Activated CD4-positive, alpha-beta T cell treated with anti-CD3 and anti-CD28 coated beads for 1 hour (primary cell): ENCODE results near the gene SUPT4H1.
"Not testable (repeated sequence)": the region's sequence is repeated elsewhere in the genome, so short reads cannot be mapped to it uniquely, and the experiment has no call there.

Experiments
- DNase-seq: peaks from one replicate; pipeline ENCODE4 v3.0.0-alpha.2; 2020

Gene SUPT4H1

DNA sequence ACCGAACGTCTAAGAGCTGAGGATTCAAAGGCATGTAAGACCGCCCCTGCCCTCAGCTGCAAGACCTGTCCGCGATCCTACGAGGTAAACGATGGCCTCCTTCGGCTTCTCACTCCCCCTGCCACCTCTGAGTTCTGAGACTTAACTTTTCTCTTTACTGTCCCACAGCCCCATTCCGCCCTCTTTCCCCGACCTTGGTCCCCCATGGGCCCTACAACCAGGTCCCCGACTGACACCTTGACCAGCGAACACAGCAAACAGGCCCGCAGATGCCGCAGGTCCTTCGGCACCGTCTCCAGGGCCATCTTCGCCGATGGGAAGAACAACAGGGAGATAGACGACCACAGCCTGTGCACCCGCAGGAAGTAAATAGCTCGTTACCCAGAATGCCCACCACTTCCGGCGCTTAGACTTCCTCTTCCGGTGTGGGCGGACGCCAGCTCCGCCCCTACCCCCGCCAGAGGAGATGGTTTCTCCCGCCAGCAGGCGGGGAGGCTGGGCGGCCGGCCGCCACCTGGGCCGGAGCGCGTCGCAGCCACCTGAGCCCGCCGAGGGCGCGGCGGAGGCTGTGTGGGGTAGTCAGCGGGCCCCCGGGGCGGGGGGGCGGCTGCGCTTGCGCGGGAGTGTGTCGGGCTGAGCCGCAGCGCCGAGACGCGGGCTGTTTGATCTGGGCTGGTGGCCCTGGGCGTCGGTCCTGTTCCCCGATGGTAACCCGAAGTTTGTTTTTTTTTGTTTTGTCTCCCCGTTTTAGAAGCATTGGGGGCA, at the start of gene SUPT4H1:
TSS of gene SUPT4H1 (minus strand) at position 371 of the 765 bp plus-strand sequence. CDS start at position 305, 66 bp downstream.
- DNase-seq: peak; percentile 85

DNA sequence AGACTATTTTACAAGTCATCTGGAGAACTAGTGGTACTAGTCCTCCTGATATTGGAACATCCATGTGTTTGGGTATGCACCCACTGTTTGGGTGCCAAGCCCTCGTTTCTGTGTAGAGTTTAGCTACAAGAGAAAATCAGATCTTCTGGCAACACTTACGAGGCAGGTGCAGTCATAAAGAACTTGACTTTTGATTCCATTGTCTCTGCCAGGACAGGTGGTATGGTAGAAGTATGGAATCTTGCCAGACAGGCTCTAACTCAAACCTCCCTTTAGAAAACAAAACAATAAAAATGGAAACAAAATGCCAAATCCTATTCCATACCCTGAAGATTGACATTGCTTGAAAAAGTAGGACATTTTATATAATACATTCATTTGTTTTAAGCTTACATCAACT, 49.3 kb upstream of the SUPT4H1 start:
- DNase-seq: no peak

DNA sequence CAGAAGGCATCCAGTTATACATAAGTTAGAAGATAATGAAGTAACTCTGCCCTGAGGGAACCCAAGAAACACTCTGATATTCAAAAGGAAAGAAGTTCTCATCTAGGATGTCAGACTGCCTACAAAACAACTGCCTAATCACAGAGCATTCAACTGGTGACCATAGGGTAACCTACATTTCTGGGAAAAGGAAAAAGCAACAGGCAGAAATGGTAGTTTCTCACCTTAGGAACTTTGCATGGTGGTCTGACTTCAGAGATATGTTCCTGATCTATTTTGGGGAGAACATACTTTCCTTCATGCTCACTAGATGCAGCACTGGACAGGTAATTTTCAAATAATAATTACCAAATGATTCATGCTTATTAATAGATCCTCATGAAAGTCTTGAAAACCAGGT, 48.8 kb upstream of the SUPT4H1 start:
- DNase-seq: no peak

DNA sequence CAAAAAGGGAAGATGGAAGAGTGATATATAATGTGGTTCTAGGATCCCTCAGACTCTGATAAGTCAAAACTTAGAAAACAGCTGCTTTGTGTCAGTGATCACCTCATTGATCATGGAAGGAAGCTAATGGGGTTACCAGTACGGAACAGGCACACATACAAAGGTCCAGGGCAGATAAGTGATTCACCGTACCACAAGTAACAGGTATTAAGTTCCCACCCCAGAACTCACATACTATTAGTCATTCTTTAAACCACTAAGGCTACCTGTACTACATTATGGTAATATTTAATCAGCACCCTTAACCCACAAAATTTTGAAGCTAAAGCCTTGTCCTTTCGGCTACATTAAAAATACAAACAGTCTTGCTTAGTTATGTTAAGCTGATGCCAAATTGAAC, 48.0 kb upstream of the SUPT4H1 start:
- DNase-seq: no peak

DNA sequence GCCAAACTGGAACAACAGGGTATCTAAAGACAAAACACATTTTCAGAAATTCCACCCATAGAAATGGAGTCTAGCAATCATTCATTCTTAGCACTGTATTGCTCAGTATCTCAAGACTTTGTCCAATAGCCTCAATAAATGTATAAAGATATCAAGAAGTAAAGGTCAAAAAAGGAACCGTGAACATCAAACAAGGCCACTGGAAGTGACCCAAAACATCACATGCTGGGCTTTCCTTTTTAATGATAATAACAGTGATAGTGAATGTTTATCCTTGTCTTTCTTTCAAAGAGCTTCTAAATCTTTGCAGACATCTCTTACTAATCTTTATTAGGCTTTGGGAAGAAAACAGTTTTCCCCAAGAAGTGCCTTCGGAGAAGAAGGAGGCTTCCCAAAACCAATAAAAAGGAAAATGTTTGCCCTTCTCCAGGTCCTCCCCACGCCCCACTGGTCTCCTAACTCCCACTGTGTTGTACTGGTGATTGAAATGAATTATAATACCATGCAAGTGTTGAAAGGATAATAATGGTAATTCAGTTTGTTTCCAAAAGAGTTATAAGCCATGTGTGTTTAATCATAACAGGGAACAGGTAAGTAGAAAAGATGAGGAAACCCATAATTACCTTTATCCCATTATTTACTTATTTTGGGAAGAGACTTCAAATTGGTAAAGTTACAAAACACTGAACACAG, 46.7 kb upstream of the SUPT4H1 start:
- DNase-seq: no peak

DNA sequence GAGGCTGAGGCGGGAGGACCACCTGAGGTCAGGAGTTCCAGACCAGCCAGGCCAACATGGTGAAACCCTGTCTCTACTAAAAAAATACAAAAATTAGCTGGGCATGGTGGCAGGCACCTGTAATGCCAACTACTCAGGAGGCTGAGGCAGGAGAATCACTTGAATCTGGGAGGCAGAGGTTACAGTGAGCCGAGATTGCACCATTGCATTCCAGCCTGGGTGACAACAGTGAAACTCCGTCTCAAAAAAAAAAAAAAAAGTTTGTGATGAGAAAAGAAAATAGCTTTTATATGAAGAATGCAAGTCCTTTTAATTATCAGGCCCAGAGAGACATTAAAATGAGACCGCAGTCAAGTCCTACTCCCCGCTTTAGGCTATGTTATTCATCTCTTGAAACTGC, 45.4 kb upstream of the SUPT4H1 start:
- not testable (repeated sequence) for DNase-seq

DNA sequence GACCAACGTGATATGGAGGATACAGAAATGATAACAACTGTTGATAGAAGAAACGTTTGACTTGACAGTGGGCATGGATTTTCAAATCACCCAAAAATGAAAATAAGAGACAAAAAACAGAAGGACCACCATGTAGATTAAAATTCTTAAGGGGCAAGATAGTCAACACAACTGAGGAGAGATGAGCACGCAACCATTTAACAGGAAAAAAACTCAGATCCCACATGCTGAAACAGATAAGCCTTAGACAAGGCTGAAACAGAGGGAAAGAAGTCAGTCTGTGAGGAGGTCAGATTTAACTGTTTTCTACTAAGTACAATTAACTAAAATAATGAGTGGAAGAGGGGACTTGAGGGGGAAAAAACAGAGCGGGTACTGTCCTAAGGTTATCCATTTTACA, 44.2 kb upstream of the SUPT4H1 start:
- no peak for DNase-seq

DNA sequence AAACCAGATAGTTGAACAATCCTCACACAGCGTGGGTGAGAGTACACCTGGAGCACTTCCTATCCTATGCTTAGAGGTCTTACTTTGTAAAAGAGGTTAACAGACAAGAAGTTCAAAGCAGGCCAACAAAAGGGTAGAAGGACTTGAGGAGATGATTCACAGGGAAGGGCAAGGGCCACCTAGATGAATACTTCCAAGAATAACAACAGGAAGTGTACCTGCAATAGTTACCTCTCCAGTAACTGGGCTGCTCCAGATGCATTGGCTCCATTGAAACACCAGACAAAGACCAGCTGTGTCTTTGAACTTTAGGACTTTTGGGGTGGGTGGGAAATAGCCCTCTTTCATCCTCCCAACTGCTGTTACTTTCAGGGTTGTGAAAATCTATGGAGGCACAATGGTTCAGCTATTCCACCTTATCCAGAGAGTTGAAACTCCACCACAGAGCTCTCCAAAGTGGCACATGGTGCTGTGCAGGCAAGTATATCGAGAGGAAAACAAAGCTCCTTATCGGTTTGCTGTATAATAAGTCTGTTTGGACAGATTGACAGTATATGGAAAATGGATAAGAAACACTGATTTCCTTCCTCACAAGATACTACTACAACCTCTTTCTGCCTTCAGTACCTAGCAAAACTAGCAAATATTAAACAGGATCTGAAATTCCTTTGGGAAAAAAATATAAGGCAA, 42.7 kb upstream of the SUPT4H1 start:
- DNase-seq: no peak

DNA sequence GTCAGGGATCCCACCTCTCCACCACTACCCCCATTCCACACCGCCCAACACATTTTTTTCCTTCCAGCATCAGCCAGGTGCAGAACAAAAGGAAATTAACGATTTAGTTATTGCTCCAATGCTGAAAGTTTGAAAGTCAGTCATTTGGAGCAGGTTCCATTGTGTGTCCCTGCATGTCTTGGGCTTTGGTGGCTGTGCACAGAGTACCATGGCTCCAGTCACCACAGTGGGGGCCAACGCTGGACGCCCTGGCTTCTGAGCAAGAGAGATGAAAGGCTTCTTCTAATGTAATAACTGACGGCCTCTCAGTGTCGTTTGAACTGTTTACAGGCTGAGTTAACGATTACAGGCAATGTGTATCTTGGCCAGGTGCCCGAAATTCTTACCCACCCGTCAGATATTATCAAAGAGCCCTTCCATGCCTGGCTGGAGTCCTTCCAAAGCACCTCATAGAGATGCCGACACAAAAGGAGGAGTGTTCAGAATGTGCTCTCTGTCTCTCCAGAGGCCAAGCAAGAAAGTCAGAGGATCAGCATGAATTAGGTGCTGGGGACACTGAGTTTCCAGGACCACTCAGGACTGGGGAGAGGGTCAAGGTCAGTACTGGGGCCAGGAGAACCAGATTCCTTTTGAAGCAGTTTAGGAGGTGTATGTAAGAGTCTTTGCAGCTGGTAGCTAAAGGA, 39.4 kb upstream of the SUPT4H1 start:
- no peak for DNase-seq

DNA sequence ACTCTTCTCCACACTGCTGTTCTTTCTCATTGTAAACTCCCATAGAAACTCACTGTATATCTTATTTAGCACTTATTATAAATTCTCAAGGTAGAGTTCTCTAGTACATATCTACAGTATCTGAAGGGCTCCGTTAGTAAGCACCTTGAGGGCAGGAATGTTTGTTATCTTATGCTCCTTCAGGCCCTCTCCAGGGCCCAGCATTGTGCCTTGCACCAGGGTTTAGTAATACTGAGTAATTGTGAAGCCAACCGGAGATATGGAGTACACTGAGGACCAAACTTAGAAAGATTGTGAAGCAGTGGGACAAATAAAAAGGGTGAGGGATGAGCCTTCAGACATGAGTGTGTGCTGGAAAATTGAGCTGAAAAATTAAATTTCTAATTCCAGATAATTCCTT, 38.9 kb upstream of the SUPT4H1 start:
- DNase-seq: no peak

DNA sequence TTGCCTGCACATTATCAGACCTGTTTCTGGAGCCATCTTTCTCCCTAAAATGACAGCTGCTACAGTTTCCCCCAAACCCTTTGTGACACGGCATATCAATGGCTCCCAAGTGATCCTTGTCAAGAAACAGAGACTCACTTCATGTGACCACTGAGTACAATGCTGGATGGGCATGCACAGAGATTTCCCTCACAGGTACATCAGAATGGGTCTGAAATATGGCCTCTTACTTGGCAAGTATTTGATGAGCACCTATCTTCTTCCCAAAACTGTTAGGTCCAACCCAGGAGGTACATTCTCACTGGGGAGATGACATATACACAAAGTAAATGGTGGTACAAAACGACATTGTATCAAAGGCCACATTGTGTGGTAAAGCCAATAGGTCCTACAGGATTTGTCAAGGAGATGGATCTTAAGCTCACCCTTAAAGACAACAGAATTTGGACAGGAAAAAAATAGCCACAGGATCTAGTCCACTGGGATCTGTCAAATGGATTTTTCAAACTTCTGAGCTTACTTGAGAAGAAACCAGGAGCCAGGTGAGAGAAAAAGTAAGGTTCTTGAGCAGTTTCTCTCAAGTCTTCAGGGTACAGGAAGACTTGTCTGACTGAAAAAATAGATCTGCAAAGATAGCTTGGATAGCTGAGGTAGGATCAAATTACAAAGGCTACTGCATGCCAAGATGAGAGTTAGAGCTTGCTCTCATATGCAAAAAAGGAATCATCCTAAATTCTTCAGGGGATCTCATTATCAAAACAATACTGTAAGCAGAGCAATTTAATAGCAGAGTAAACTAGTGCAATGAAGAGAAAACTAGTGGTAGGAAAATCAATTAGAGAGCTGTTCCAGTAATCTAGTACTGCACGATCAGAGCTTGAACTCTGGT, 36.5 kb upstream of the SUPT4H1 start:
- DNase-seq: no peak

DNA sequence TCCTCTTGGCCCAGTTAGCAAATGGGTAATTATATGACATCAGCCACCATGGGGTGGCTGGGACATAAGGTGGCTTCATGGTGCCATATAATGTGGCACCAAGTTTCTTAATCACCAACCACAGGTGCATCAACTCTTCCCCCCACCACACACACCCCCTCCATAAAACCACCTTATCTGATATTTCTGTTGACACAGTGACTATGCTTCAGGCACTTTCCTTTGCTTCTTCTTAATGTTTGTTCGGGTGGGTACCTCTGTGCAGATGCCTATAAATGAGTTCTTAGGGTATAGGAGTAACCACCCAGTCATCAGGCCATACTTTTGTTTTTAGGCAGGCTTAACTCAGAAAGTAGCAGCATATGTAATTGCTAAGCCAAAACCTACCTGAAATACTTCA, 35.8 kb upstream of the SUPT4H1 start:
- no peak for DNase-seq

DNA sequence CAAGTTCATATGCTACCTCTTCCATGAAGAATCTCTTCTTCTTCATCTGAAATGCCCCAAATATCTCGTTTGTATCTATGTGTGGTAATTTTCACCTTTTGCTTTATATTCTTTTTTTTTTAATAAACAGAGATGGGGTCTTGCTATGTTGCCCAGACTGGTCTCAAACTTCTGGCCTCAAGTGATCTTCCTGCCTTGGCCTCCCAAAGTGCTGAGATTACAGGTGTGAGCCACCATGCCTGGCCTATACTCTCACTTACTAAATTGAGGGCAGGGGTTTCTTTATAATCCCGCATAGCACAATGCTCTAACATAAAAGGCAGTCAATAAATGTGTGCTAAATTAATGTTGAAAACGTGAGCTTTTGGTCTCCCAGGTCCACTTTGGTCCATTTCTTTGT, 34.7 kb upstream of the SUPT4H1 start:
- DNase-seq: no peak

DNA sequence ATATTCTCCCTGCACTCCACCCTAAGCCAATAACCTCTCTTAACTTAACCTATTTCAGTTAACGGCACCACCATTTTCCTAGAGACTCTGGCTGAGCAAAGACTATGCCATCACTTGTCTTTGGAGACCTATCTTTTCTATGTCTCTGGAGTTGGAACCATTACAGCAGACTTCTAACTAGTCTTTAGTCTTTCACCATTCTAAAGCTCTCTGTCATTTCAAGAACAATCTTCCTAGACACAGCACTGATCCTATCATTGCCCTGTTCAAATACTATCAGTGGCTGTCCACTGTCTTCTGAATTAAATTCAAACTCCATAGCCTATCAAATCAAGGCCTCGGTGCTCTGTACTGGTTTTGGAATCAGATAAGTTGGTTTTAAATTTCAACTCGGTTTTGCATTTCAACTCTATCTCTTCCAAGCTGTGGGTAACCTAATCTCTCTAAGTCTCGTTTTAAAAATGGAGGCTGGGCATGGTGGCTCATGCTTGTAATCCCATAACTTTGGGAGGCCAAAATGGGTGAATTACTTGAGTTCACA, 33.4 kb upstream of the SUPT4H1 start:
- no peak for DNase-seq

DNA sequence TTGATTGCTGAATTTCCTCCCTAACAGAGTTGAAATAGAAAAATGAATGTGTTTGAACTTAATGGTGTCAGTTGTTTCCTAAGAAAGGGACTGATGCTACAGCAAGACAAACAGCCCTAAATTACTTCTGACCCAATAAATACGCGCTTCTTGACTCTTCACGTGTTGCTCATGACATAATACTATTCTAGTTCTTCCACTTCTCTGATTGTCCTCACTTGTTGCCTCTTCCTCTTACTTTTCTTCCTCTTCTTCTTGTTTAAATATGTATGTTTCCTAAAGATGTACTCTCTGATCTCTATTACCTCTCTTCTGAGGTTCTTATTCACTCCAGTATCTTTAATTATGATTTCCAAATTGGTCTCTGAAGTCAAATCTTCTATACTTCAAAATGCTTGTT, 32.9 kb upstream of the SUPT4H1 start:
- no peak for DNase-seq

DNA sequence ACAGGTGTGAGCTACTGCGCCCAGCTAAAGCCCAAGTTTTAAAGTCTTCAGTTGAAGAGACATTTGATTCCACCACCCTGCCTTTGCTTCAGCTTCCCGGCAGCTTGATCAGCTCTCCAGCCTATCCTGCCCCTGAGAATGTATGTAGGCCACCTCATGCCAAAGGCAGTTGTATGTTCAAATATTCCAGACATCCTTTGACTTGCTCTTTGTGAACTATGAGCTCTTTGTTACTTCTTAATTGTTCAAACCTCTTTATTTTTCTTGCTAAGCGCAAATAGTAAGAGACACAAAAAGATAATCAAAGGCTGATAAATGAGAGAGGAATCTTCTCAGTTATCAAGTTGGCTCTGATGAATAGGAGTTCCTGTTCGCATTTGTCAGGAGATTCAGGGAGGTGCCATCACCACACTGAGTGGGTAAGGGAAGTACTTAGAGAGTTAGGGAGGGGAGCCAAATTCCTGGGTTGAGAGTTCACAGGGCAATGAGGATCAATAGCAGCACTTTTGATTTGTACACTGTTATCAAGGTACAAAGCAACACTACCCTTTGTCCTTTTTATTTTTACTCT, 32.0 kb upstream of the SUPT4H1 start:
- DNase-seq: no peak

DNA sequence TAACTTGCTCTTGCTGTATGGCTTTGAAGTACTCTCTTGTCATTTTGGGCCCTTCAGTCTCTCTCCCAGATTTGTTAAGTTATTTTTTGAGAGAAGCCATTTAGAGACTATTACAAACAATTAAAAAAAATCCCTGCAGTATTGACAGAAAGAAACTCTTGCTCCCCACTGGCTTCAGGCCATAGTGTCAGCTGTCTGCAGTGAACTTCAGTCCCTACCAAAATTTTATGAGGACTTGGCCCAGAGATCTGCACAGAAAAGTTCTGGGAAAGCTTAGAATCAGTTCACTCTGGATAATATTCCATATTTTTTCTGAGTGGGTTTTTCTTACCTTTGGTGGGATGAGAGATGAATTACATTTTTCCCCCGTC, 30.9 kb upstream of the SUPT4H1 start:
- no peak for DNase-seq

DNA sequence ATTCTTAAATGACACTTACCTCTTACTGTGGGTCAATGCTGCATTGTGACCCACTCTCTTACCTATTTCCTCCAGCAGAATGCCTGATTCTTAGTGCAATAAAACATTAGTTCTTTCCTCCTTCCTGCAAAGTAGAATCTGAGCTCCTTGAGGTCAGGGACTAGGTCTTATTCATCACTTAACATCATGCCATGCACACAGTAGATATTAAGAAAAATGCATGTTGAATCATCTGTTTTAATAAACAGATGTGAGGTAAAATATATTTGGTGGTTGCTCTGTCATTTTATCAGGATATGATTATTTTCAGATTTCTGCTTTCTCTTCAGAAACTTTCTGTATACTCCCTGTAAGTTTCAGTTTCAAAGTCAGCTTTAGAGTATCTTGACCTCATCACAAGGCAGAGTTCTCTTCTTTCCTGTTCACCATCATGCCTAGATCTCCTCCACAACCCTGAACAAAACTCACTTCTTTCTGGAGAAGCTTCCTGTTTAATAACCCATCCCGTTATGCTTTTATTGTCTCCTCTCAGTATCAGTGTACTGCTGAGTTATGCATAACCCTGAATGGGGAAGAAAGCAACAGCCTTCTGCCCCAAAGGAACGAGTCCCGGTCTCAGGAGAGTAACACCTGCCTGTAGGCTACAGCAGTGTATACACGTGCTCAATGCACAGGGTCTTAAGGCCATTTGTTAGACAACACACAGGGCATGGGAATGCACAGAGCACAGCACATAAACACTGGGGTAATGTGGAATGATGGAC, 30.3 kb upstream of the SUPT4H1 start:
- DNase-seq: no peak

DNA sequence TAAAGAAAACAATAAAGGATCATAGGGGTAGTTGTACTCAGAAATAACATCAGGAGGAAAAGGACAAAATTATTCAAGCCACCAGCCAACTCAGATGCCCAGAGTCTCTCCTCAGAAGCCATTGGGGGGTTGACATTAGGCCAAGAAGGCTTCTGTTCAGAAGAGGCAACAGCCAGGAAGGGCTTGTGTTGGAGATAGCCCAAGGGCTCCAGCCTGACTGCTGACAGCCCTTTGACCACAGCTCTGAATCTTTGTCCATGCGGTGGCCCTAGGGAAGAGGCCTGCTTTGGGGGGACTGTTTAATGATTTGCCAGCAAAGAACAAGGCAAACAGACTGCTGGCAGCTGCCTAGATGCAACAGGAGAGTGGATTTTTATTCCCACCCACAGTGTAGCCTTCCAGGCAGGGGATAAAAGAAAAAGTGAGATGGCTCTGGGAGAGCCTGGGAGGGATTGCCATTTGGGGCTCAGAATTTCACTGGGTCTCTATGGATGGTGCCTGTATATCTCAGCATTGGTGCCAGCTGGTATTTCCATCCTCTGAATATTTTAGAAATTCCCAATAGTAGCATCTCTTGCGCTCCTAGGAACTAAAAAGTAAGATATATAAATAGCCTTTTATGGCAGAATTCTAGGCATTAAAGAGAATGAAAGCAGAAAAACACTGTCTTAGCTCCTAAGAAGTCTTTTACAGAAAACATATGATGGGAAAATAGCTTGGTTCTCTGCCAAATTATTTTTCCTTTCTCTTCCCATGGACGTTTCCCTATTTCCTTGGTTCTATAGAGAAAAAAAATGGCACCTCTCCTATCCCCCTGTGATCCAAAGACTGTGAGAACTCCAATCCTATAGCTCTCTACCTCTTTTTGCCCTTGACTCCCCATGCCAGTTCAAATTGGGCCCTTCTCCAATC, 29.4 kb upstream of the SUPT4H1 start:
- DNase-seq: no peak
